CMK (cell line): ENCODE results near the gene INPP4B.

Experiments used
- DNase-seq: peaks from one replicate; pipeline ENCODE4 v3.0.0-alpha.2; 2010; ENCODE audit warnings: low read depth

Gene INPP4B

DNA sequence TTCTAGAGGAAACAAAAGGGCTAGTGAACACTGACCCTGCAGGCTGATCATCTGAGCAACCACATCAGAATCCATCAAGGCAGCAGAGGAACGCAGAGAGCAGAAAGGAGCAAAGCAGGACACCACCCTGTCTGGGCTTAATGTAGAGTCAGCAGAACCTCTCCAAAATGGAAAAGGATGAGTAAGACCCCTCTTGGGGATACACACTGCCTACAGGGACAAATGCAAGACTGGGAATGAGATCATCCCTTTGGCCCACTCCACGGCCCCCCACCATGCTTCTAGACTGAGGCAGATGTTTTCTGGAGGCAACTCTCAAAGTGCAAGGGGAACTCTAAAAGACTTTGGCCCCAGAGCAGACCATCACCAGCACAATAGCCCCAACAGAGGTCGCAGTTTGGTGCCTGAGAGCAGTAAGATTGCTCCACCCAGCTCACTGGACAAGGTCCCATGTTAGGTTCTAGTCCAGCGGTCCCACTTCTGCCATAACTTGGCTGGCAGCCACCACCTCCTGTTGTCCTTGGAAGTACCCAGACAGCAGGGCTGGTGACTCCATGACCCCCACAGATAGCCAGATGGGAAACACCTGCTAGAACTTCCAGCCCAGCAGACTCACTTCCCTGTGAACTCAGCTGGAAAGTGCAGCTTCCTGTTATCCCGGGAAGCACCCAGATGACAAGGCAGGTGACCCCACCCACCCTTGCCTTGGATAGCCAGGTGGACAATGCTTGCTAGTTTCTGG lies 372.7 kb downstream of the INPP4B start:
- no peak for DNase-seq

DNA sequence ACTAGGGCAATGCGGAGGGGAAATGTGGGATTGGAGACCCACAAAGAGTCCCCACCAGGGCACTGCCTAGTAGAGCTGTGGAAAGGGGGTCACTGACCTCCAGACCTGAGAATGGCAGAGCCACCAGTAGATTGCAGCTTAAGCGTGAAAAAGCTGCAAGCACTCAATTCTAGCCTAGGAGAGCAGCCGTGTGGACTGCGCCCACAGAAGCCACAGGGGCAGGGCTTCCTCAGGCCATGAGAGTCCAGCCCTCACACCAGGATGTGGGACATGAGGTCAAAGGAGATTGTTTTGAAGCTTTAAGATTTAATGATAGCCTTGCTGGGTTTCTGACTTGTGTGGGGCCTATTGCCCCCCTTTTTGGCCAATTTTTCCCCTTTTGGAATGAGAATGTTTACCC lies 379.0 kb downstream of the INPP4B start:
- peak; percentile 27 for DNase-seq

DNA sequence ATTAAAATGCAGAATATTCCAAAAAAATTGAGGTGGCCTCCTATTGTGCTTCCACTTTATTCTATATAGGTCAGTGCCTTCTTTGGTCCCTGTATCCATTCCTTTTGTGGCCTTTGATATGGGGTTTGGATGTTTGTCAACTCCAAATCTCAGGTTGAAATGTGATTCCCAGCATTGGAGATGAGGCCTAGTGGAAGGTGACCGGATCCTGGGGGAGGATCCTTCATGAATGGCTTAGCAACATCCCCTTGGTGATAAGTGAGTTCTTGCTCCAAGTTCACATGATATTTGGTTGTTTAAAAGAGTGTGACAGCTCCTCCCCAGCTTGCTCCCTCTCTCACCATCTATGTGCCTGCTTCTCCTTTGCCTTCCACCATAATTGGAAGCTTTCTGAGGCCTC lies 380.6 kb downstream of the INPP4B start:
- no peak for DNase-seq

DNA sequence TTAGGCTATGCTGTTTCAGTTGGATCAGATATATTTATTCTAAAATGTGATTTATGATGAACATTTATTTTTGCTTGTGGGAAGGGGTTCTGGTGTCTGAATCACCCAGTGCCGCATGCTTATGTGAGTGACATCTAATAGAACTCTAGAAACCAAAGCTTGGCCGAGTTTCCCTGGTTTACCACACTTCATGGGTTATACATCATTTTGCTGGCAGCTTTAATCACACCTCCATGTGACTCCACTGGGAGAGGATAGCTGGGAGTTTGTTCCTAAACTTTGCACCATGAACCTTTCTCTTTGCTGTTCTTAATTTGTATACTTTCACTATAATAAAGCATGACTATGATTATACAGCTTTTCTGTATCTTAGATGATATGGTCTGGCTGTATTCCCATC lies 382.9 kb downstream of the INPP4B start:
- DNase-seq: no peak

DNA sequence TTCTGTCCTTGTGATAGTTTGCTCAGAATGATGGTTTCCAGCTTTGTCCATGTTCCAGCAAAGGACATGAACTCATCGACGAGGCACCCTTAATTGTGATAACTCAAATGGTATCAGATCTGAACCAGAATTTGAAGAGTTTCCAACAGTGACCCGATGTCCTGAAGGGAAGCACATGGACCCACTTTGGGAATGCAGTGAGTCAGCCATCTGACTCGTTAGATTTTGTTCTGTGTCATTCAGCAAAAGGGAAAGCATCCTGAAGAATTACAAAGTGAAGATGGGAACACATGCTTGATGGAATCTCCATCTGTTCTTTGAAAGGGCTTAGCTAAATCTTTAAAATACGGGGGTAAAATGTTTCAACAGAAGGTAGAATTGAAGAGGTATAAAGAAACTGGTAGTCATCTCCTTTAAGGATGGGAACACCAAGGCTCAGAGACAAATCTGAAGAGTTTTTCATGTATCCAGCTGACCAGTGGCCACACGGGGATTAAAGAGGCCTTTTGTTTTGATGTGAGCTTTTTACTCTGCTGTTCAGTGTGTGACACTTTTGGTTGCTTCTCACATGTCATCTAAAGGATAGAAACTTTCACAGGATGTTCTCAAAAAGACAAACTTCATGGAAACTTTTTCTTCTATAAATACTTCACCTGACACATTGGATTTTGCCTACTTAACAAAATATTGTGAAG lies 393.8 kb downstream of the INPP4B start:
- DNase-seq: no peak

DNA sequence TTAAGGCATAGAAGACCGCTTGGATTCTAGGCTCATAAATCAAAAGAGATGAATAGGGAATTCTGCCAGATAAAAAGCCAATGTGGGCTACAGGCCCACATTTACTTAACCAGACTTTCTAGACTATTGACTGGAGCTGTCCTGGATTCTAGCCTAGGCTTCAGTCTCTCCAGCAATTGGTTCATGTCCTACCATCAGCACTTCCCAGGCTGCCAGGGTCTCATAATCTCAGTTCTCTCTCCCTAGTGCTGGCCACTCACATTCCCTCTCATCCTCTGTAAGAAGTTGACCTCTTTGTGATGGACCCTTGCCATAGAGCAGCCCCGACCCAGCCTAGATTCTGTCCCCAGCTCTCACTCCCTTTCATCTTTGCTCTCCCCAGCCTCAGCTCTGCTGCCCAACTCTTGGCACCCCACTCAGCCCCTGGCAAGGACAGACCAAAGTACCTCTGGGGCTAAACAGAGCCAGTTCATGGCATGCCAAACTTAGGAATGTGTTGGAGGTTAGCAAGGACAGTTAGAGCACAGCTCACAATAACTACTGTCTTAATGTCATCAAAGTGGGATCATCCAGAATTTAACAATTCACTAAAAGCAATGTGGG lies 396.2 kb downstream of the INPP4B start:
- no peak for DNase-seq

DNA sequence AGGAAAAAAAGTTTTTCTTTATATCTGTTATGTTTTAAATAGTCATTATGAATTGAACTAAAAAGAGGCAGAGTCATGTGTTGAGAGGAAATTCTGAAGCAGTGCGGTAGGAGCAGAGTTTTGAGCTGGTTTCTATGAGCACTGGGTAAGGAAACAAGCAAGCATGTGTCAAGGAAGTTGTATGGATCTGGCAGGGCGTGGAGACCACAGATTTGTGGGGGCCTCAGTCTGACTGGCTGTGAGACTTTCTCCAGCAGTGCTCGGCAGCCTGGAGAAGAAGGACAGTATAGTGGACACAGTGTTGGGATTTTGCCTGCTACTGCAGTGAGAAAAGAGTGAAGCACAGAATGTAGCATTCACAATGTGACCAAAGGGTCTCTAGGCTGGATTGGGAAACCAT lies 399.1 kb downstream of the INPP4B start:
- peak; percentile 12 for DNase-seq

DNA sequence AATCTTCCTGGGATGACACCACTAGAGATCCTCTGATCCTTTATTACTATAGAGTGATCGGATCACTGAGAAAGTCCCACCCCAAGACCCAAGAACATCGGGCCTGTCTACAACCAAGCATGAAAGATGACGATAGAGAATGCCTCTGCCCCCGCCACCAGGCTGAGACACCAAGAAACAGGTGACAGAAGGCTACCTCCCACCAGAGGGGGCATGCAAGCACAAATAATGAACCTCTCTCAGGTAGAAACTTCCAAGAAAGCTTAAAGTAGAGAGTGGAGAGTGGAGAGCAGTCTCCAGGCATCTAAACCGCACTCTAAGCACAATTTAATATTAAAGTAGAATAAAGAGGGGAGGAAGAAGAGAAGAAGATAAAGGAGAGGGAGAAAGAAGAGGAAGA lies 402.6 kb downstream of the INPP4B start:
- DNase-seq: no peak

DNA sequence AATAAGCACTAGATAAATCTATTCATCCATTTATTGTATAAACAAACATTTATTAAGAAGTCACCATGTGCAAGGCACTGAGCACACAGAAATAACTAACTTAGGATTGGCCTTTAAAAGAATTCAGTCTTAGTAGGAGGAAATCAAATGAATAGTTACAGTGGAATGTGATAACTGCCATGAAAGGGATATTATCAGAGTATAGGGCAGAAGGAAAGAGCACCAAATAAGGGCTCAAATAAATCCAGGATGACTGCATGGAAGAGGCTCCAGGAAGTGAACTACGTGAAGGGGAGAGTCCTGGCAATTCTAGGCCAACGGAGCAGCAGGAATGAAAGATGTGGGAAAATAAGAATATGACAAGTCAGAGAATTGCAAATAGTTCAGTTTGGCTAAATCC lies 406.0 kb downstream of the INPP4B start:
- DNase-seq: no peak

DNA sequence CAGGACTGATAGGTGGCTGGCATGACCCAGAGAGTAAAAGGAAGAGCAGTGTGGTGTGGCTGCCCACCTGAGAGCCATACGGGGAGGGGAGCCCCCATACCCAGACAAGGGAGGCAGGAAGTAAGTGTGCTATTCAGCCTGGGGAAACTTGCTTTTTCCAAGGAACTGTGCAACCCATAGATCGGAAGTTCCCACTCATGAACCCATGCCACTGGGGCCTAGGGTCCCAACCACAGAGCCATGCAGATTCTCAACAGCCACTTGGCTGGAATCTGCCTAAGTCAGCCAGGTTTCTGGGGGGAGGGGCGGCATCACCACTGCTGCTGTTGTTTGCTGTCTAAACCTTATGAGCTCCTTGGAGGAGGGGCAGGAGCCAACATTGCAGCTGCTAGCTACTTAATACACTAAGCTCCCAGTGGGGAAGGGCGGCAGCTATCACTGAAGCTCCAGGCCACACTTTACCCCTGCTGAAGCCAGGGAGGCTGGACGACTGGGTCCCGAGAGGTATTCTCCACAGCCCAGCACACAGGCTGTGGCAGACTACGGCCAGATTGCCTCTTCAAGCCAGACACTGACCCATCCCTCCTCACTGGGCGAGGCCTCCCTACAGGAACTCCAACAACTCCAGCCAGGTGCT lies 410.4 kb downstream of the INPP4B start:
- DNase-seq: no peak

DNA sequence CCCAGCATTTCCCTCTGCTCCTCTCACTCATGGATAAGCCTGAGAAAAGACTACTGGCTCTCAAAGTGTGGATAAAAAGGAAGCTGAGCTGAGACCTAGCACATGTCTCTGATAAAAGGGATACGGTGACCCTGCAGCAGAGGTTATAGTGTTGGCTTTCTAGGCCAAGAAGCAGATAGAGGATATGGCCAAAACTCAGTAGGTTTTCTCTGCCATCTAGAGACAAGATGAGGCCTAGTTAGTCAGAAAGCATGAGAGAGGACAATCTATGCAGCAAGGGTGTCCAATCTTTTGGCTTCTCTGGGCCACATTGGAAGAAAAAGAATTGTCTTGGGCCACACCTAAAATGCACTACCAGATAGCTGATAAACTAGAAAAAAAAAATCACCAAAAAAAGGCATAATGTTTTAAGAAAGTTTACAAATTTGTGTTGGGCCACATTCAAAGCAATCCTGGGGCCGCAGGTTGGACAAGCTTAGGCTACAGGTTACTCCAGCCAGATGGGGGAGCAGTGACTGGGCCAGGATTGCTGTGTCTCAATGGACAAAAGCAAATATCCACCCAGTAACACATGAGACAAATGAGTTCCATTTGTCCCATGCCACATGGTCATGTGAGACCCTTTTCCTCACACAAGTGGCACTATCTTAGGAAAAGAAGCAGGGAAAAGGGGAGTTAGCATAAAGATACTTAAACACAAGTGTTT lies 411.4 kb downstream of the INPP4B start:
- DNase-seq: no peak

DNA sequence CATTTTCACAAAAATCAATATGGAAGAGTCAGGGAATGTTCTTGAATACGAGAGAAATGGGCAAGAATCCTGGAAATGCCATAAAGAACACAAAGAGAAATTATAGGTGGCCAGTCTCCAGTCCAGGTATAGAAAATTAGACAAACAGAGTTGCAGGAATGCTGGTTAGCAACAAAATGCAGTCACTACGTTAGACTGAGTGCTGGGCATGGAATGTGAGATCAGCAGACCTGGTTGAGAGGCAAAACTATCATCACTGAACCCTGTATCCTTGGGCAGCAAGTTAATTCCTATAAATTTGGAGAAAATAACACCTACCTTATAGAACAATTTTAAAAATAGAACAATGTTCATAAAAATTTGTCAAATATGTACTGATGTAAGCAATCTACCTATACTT lies 417.4 kb downstream of the INPP4B start:
- no peak for DNase-seq

DNA sequence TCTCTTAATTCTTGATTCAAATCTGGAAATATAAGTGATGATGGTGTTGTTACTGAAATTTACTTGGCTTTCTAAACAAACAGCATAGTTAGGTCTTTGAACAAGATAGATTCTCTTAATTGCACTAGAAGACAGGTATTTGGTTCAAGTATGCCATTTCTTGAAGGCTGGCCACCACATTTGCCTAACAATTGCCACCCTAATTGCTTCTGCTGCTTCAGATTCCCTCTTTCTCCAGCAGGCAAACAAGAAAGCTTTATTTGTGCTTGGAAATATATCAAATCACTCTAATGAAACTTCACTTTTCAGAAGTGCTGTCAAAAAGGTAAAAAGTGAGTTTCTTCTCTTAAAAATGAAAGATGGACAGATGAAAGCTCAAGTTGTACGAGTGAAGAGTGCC lies 418.6 kb downstream of the INPP4B start:
- DNase-seq: no peak

DNA sequence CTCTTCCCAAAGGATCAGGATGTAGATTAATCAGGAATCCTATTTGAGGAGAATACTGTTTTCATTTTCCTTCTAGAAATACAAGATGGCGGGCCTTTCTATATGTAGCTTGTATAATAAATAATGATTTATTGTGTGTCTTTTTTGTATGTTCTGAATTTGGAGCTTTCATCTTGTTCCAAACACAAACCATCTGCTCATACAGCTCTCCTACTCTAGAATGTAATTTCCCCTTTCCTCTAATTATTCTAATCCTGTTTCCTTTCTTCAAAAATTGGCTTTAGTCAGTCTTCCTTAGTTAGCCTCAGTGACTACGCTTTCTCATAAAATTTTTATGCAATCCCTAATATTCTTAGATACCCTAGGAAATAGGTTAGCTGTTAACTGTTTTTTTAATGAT lies 422.2 kb downstream of the INPP4B start:
- DNase-seq: no peak

DNA sequence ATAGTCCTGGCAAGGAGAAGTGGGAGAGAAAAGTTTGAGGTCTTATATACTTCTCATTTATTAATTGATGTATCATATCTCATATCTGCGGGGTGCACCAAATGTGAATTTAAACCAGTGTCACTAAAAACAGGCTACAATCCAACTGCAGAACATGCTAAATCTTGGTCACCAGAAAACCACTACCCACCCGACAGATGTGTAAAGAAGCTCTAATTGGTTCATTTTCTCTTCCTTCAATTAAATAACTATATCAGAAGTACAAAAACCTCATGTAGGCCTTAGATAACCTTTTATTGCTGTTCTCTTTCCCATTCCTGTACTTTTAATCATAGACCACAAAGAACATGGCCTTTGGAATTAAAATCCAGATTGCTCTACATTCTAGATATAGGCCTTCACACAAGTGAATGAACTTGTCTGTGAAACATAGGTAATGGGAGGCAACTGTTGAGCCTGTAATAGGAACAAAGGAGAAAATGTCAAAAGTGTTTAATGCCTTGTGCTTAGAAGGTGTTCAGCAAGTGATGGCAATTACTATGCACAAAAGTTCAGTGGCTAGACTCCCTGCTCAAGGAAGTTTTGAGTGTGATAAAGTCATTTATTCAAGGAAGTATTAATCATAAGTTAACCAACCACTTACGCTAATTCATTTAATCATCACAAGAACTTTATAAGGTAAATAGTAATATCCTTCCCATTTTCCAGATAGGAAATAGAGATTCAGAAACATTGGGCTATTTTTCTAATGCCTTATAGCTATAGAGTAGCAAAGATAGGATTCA lies 425.6 kb downstream of the INPP4B start:
- no peak for DNase-seq

DNA sequence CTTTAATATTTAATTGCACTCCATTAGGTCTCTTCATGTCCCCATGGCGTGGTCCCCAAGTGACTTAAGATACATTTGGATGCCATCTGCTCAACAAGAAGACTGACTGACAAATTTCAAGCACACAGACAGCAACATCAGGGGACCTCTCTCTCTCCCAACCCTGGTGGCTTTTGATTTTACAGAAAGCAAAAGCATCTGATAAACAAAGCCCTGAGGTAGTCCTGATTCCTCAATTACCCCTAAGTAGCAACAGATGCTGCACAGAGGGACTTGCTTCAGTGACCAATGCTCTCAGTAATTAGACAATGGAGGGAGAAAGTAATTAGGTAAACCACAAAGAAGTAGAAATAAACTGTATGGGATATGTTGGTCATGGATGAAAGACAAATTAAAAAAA lies 426.4 kb downstream of the INPP4B start:
- no peak for DNase-seq

DNA sequence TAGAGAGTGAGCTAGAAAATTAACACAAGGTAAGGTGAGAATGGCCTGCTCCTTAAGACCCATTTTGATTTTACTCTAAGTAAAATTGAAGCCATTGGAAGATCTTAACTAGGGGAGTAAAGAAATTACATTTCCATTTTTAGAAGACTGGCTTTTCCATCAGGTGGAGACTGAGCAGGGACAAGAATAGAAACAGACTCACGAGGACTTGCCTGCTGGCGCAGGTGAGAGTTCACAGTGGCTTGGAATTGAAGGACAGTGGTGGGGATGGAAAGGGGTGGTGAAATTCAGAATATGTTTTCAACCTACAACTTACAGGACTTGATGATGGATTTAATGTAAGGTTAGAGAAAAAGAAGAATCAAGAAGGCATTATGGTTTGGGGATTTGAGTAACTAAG lies 427.4 kb downstream of the INPP4B start:
- DNase-seq: no peak

DNA sequence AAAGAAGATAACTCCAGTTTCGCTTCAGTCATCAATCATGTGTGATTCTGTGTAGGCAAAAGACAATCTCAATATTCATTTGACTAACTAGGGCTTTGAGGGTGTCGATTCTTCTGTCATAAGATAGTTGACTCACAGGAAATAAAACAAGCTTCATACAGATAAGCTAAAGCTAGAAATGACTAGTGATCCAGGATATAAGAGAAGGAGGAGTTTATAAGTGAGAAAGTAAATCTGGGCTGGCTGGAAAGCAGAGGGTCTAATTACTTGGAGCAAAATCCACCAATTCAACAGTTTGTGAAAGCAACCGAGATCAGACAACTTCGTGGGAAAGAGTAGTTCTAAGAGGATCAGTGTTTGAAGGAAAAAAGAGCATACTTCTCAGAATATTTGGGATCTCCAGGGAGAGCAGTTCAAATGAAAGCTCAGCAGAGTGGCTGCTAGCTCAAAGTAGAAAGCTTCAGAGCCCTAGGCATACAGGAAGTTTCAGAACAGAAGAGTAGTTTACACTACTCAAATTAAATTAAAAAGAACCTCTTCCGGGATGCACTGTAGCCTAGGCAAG lies 429.3 kb downstream of the INPP4B start:
- DNase-seq: no peak

DNA sequence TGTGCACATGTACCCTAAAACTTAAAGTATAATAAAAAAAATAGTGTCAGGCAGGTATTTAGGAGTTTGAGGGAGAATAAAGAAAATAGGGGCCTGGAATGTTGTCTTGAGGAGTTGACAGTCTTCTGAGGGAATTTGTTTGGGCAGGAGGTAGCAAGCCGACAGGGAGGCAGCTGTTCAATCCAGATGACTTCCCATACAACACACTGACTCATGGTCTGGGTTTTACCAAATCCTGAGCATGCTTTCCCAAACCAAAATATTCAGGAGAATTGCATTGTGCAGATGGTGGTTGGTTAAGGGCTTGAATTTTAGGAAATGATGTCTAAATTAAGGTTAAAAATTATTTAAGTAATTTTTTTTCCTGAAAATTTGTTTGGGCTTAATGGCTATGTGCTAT lies 430.0 kb downstream of the INPP4B start:
- no peak for DNase-seq

DNA sequence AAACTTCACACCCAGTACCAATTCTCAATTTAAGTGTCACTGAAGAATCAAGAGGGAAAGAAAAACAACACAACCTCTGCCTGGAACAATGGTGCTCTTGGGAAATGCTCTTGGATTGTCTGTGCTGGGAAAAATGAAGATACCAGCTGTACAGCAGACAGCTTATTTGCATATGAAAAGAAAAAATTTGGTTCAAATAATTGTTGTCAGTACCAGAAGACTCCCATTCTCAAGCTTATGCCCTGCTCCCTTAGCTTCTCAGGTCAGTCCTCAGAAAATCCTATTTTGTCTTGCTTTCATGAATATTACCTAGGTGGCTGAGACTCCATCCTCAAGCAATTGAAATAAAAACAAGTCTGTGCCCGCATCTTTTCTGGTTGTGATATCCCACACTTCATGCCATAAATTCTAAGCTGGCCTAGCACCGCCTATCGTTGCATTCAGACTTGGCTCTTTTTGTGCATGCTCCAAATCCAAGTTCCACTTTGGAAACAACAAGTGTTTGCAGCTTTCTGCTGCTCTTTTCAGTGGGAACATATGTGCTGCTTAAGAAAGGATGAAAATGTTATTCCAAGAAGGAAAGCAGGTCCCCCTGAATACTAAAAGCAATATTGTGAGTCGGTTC lies 431.6 kb downstream of the INPP4B start:
- no peak for DNase-seq

DNA sequence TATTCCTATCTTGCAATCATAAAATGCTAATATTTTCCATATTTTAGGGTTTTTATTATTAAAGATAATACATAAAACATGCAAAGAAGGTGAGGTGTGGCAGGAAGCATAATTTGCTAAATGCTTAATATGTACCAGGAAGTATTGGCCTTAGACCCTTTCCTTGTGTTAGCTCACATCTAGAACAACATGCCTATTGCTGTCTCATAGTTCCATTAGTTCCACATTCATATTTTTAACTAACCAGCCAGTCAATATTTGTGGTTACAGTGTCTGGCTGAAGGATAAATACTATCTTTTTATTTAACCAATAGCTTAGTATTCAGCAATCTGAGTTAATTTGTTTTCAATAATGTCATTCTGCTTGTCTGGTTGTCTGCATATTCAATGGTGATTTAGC lies 432.6 kb downstream of the INPP4B start:
- DNase-seq: no peak
